ENCODE data around the gene MLLT6.

Gene MLLT6

GRCh38 chr17:38729368-38729885 is 24.4 kb downstream of the MLLT6 start:
- DNase-seq, result no peak

- peak; percentile 83 to 89 for DNase-seq
Measured at GRCh38 chr17:38729886-38730525, 24.9 kb downstream of the MLLT6 start, which contains the start of gene CISD3. CISD3 (plus strand) TSS chr17:38730341; CDS start chr17:38730359, 18 bp downstream.

- peak; percentile 69 to 79 for DNase-seq
Measured at GRCh38 chr17:38730526-38731379, 25.7 kb downstream of the MLLT6 start.

- DNase-seq, result no peak
Measured at GRCh38 chr17:38731526-38732294, 26.6 kb downstream of the MLLT6 start.

- DNase-seq, result no peak
Measured at GRCh38 chr17:38732376-38733281, 27.6 kb downstream of the MLLT6 start.

- no peak for DNase-seq
Measured at GRCh38 chr17:38733282-38733981, 28.4 kb downstream of the MLLT6 start.

GRCh38 chr17:38733982-38734973 is 29.2 kb downstream of the MLLT6 start:
- no peak for DNase-seq

- DNase-seq, result peak; percentile 49 to 57
Measured at GRCh38 chr17:38735161-38735997, 30.3 kb downstream of the MLLT6 start.

GRCh38 chr17:38738007-38738662 is 33.1 kb downstream of the MLLT6 start:
- DNase-seq, result no peak

- no peak for DNase-seq
Measured at GRCh38 chr17:38738686-38739085, 33.6 kb downstream of the MLLT6 start.

GRCh38 chr17:38739305-38739704 is 34.2 kb downstream of the MLLT6 start:
- no peak for DNase-seq

GRCh38 chr17:38740044-38740443 is 35.0 kb downstream of the MLLT6 start:
- no peak for DNase-seq

GRCh38 chr17:38740806-38741205 is 35.7 kb downstream of the MLLT6 start:
- no peak for DNase-seq

- no peak for DNase-seq
Measured at GRCh38 chr17:38741461-38741860, 36.4 kb downstream of the MLLT6 start.

- peak; percentile 71 to 85 for DNase-seq
Measured at GRCh38 chr17:38741921-38742410, 36.9 kb downstream of the MLLT6 start.

GRCh38 chr17:38742411-38743308 is 37.6 kb downstream of the MLLT6 start:
- peak; percentile 95 to 98 for DNase-seq

GRCh38 chr17:38743556-38744171 is 38.6 kb downstream of the MLLT6 start:
- peak; percentile 73 to 92 for DNase-seq

All from NCI-H2081 (cell line).